ENCODE results near the gene ARCN1. TPM values are rescaled to one million over a fixed set of nuclear protein-coding genes. Genes with fewer than 3 reads are reported as not detected.
"Not testable (repeated sequence)": the region's sequence is repeated elsewhere in the genome, so short reads cannot be mapped to it uniquely, and the experiment has no call there.

ARCN1 gene
- total RNA-seq, 2 experiments from 2014 or later: 180 to 182 TPM

- H3K27me3 Mint-ChIP-seq: peaks cover 12% of the 10 kb centered on the region
- H3K4me1 Mint-ChIP-seq (ENCODE audit: low read depth): peaks cover 22% of the 10 kb centered on the region
- H3K27ac Mint-ChIP-seq: no peak overlapping the region
- no peaks in the 10 kb centered on the region for H3K9me3 Mint-ChIP-seq
- H3K36me3 Mint-ChIP-seq: no peaks in the 10 kb centered on the region
- ChIA-PET CTCF (interaction anchor here (0.6 to 11.7 kb wide), 9 partner anchors 9 to 321 kb away, joined by 3 to 137 read pairs (median 4); partner anchors contain the start of gene ARCN1), POLR2A (interaction anchor here (0.6 to 1.7 kb wide), 4 partner anchors 14 to 1677 kb away, joined by 4 to 5 read pairs (median 4); partner anchors contain the start of genes ARCN1 and UBE4A)
- intact Hi-C loops (cut with micrococcal nuclease): loop anchor here (1.0 kb wide), 1 partner anchor 35 kb away; no protein-coding TSS in a partner anchor
- peak overlapping the region; percentile 54 for H3K4me3 Mint-ChIP-seq
- peak; percentile 78 for DNase-seq
Measured at GRCh38 chr11:118608360-118609227, 36.4 kb downstream of the ARCN1 start.

- H3K4me3 Mint-ChIP-seq: peak overlapping the region; percentile 57
- H3K9me3 Mint-ChIP-seq: no peaks in the 10 kb centered on the region
- ChIA-PET CTCF (interaction anchor here (0.7 to 11.7 kb wide), 8 partner anchors 8 to 320 kb away, joined by 3 to 137 read pairs (median 4); partner anchors contain the start of gene ARCN1), POLR2A (interaction anchor here (1.3 to 1.7 kb wide), 3 partner anchors 15 to 250 kb away, joined by 4 to 5 read pairs (median 4); partner anchors contain the start of genes ARCN1 and UBE4A)
- peak; percentile 43 for DNase-seq
- peaks cover 12% of the 10 kb centered on the region for H3K27me3 Mint-ChIP-seq
- intact Hi-C loops (cut with micrococcal nuclease): no loop called here
- no peaks in the 10 kb centered on the region for H3K36me3 Mint-ChIP-seq
- H3K27ac Mint-ChIP-seq: no peak overlapping the region
- H3K4me1 Mint-ChIP-seq (ENCODE audit: low read depth): peaks cover 22% of the 10 kb centered on the region
Measured at GRCh38 chr11:118609380-118610224, 37.4 kb downstream of the ARCN1 start.

GRCh38 chr11:118610225-118610772, 38.1 kb downstream of the ARCN1 start:
- Mint-ChIP-seq H3K27me3 (peaks cover 12% of the 10 kb centered on the region), H3K36me3 (no peaks in the 10 kb centered on the region), H3K27ac (no peak overlapping the region), H3K4me1 (ENCODE audit: low read depth) (peaks cover 22% of the 10 kb centered on the region), H3K9me3 (no peaks in the 10 kb centered on the region), H3K4me3 (peak overlapping the region; percentile 57)
- no peak for DNase-seq
- CTCF ChIA-PET: interaction anchor here (0.8 to 11.7 kb wide), 3 partner anchors 13 to 79 kb away, joined by 4 to 137 read pairs (median 10); no protein-coding TSS in a partner anchor
- intact Hi-C loops (cut with micrococcal nuclease): no loop called here
- POLR2A ChIA-PET: interaction anchor here (1.7 kb wide), 2 partner anchors 16 to 251 kb away, joined by 4 read pairs; partner anchors contain the start of gene UBE4A

GRCh38 chr11:118610773-118611432, 38.7 kb downstream of the ARCN1 start:
- Mint-ChIP-seq H3K36me3 (no peaks in the 10 kb centered on the region), H3K27me3 (peaks cover 12% of the 10 kb centered on the region), H3K4me3 (peak overlapping the region; percentile 14), H3K9me3 (no peaks in the 10 kb centered on the region), H3K4me1 (ENCODE audit: low read depth) (peaks cover 22% of the 10 kb centered on the region), H3K27ac (no peak overlapping the region)
- peak; percentile 90 for DNase-seq
- intact Hi-C loops (cut with micrococcal nuclease): loop anchor here (1.0 kb wide), 1 partner anchor 16 kb away; no protein-coding TSS in a partner anchor
- ChIA-PET POLR2A (interaction anchor here (1.7 kb wide), 1 partner anchor 252 kb away, joined by 4 read pairs; the partner anchor contains the start of gene UBE4A), CTCF (interaction anchor here (0.8 to 11.7 kb wide), 4 partner anchors 10 to 79 kb away, joined by 3 to 137 read pairs (median 3); no protein-coding TSS in a partner anchor)

- H3K36me3 Mint-ChIP-seq, DNase-seq, H3K27ac Mint-ChIP-seq, POLR2A ChIA-PET, H3K9me3 Mint-ChIP-seq: not testable (repeated sequence)
- Mint-ChIP-seq H3K4me1 (ENCODE audit: low read depth) (peaks cover 22% of the 10 kb centered on the region), H3K27me3 (peaks cover 12% of the 10 kb centered on the region), H3K4me3 (peak overlapping the region; percentile 14)
- CTCF ChIA-PET: interaction anchor here (0.8 to 11.7 kb wide), 6 partner anchors 10 to 346 kb away, joined by 3 to 137 read pairs (median 4); partner anchors contain the start of gene ARCN1
- intact Hi-C loops (cut with micrococcal nuclease): loop anchor here (1.0 kb wide), 1 partner anchor 16 kb away; no protein-coding TSS in a partner anchor
Measured at GRCh38 chr11:118611433-118611795, 39.2 kb downstream of the ARCN1 start.

GRCh38 chr11:118612378-118612777, 40.2 kb downstream of the ARCN1 start:
- no peak overlapping the region for H3K27ac Mint-ChIP-seq
- no peaks in the 10 kb centered on the region for H3K9me3 Mint-ChIP-seq
- ChIA-PET POLR2A (interaction anchor here (0.6 to 1.1 kb wide), 2 partner anchors 18 to 464 kb away, joined by 3 to 4 read pairs; no protein-coding TSS in a partner anchor), CTCF (interaction anchor here (0.8 to 11.7 kb wide), 8 partner anchors 13 to 805 kb away, joined by 3 to 137 read pairs (median 4); partner anchors contain the start of gene ARCN1)
- H3K36me3 Mint-ChIP-seq: no peaks in the 10 kb centered on the region
- peaks cover 22% of the 10 kb centered on the region for H3K4me1 Mint-ChIP-seq (ENCODE audit: low read depth)
- DNase-seq: no peak
- intact Hi-C loops (cut with micrococcal nuclease): no loop called here
- H3K4me3 Mint-ChIP-seq: no peak overlapping the region
- peaks cover 12% of the 10 kb centered on the region for H3K27me3 Mint-ChIP-seq

- no peak for DNase-seq
- ChIA-PET CTCF (interaction anchor here (11.7 kb wide), 1 partner anchor 20 kb away, joined by 137 read pairs; no protein-coding TSS in a partner anchor), POLR2A (no interaction called here)
- H3K9me3 Mint-ChIP-seq: no peaks in the 10 kb centered on the region
- no peak overlapping the region for H3K4me3 Mint-ChIP-seq
- H3K4me1 Mint-ChIP-seq (ENCODE audit: low read depth): peaks cover 9% of the 10 kb centered on the region
- intact Hi-C loops (cut with micrococcal nuclease): no loop called here
- H3K27me3 Mint-ChIP-seq: peaks cover 4% of the 10 kb centered on the region
- no peak overlapping the region for H3K27ac Mint-ChIP-seq
- H3K36me3 Mint-ChIP-seq: no peaks in the 10 kb centered on the region
Measured at GRCh38 chr11:118614511-118614910, 42.3 kb downstream of the ARCN1 start.

- ChIA-PET POLR2A (no interaction called here), CTCF (no interaction called here)
- H3K36me3 Mint-ChIP-seq: no peaks in the 10 kb centered on the region
- intact Hi-C loops (cut with micrococcal nuclease): no loop called here
- no peak for DNase-seq
- H3K4me3 Mint-ChIP-seq: no peak overlapping the region
- no peak overlapping the region for H3K27ac Mint-ChIP-seq
- H3K4me1 Mint-ChIP-seq (ENCODE audit: low read depth): peaks cover 6% of the 10 kb centered on the region
- peaks cover 4% of the 10 kb centered on the region for H3K27me3 Mint-ChIP-seq
- no peaks in the 10 kb centered on the region for H3K9me3 Mint-ChIP-seq
Measured at GRCh38 chr11:118615282-118615975, 43.2 kb downstream of the ARCN1 start.

GRCh38 chr11:118615976-118616371, 43.8 kb downstream of the ARCN1 start:
- ChIA-PET POLR2A (no interaction called here), CTCF (no interaction called here)
- DNase-seq: no peak
- peaks cover 9% of the 10 kb centered on the region for H3K4me1 Mint-ChIP-seq (ENCODE audit: low read depth)
- no peaks in the 10 kb centered on the region for H3K36me3 Mint-ChIP-seq
- intact Hi-C loops (cut with micrococcal nuclease): no loop called here
- H3K4me3 Mint-ChIP-seq: no peak overlapping the region
- H3K9me3 Mint-ChIP-seq: no peaks in the 10 kb centered on the region
- peaks cover 9% of the 10 kb centered on the region for H3K27me3 Mint-ChIP-seq
- no peak overlapping the region for H3K27ac Mint-ChIP-seq

GRCh38 chr11:118618115-118618990, 46.1 kb downstream of the ARCN1 start:
- POLR2A ChIA-PET: no interaction called here
- H3K4me3 Mint-ChIP-seq: no peak overlapping the region
- no peaks in the 10 kb centered on the region for H3K9me3 Mint-ChIP-seq
- H3K36me3 Mint-ChIP-seq: no peaks in the 10 kb centered on the region
- DNase-seq: no peak
- CTCF ChIA-PET: interaction anchor here (0.7 to 1.4 kb wide), 2 partner anchors 9 to 41 kb away, joined by 3 to 4 read pairs; no protein-coding TSS in a partner anchor
- H3K27me3 Mint-ChIP-seq: peaks cover 16% of the 10 kb centered on the region
- intact Hi-C loops (cut with micrococcal nuclease): no loop called here
- H3K27ac Mint-ChIP-seq: no peak overlapping the region
- peaks cover 8% of the 10 kb centered on the region for H3K4me1 Mint-ChIP-seq (ENCODE audit: low read depth)
